Pulmonary artery endothelial cell (primary cell): Measurements from ENCODE around the gene ARHGAP10. TPM values are rescaled to one million over a fixed set of nuclear protein-coding genes. Genes with fewer than 3 reads are reported as not detected.

ENCODE experiments used
- DNase-seq: peaks from one replicate; pipeline ENCODE4 v3.0.0-alpha.2; 2011; ENCODE audit warnings: low read depth, low spot score
- total RNA-seq: library from RNA; depleted of rRNA; stranded (reverse); fragments of >200 nt; gene quantifications from 2 replicates; pipeline ENCODE4 v1.2.3, GENCODE V29; 2014

The ARHGAP10 gene
- total RNA-seq, 1 donor from 2014 or later = 18.5 TPM

GRCh38 chr4:147732518-147733235, 789 bp downstream of the ARHGAP10 start:
- no peak for DNase-seq

GRCh38 chr4:147733716-147734344, 1.9 kb downstream of the ARHGAP10 start:
- no peak for DNase-seq

GRCh38 chr4:147734496-147734895, 2.6 kb downstream of the ARHGAP10 start:
- DNase-seq = no peak

GRCh38 chr4:147735413-147736301, 3.8 kb downstream of the ARHGAP10 start:
- DNase-seq = no peak

- DNase-seq = peak; percentile 59
These were observed 4.6 kb downstream of the ARHGAP10 start for GRCh38 chr4:147736458-147736857.

GRCh38 chr4:147737623-147738022, 5.7 kb downstream of the ARHGAP10 start:
- DNase-seq = no peak

- no peak for DNase-seq
These were observed 7.4 kb downstream of the ARHGAP10 start for GRCh38 chr4:147739239-147739823.

- DNase-seq = no peak
These were observed 8.3 kb downstream of the ARHGAP10 start for GRCh38 chr4:147740176-147740575.

GRCh38 chr4:147741190-147741788, 9.4 kb downstream of the ARHGAP10 start:
- DNase-seq = no peak

GRCh38 chr4:147747787-147748454, 16.0 kb downstream of the ARHGAP10 start:
- DNase-seq = no peak

- DNase-seq = no peak
These were observed 18.0 kb downstream of the ARHGAP10 start for GRCh38 chr4:147749811-147750321.

GRCh38 chr4:147753047-147753446, 21.2 kb downstream of the ARHGAP10 start:
- DNase-seq = no peak

- no peak for DNase-seq
These were observed 22.2 kb downstream of the ARHGAP10 start for GRCh38 chr4:147754037-147754445.

- no peak for DNase-seq
These were observed 23.8 kb downstream of the ARHGAP10 start for GRCh38 chr4:147755561-147756295.

GRCh38 chr4:147756417-147756816, 24.5 kb downstream of the ARHGAP10 start:
- DNase-seq = no peak

- DNase-seq = no peak
These were observed 28.3 kb downstream of the ARHGAP10 start for GRCh38 chr4:147760176-147760575.

GRCh38 chr4:147760695-147761094, 28.8 kb downstream of the ARHGAP10 start:
- DNase-seq = no peak

GRCh38 chr4:147761218-147761883, 29.5 kb downstream of the ARHGAP10 start:
- no peak for DNase-seq

- DNase-seq = no peak
These were observed 32.4 kb downstream of the ARHGAP10 start for GRCh38 chr4:147764337-147764736.
